ENCODE data around the gene MDH2. TPM values are rescaled to one million over a fixed set of nuclear protein-coding genes. Genes with fewer than 3 reads are reported as not detected.

Gene MDH2
- total RNA-seq, 1 experiment from 2014 or later = 313 TPM

- H3K4me1 ChIP-seq = peaks cover 4% of the 10 kb centered on the region
- H3K4me3 Mint-ChIP-seq (ENCODE audit: unreplicated experiment) = no peak overlapping the region
- H3K27me3 Mint-ChIP-seq (ENCODE audit: insufficient read depth, unreplicated experiment) = no peaks in the 10 kb centered on the region
- no peaks in the 10 kb centered on the region for H3K9me3 Mint-ChIP-seq (ENCODE audit: unreplicated experiment)
- no peaks in the 10 kb centered on the region; the same call in 1 of the 2 replicates for H3K36me3 ChIP-seq (ENCODE audit: control insufficient read depth, insufficient read depth, low read length)
- peaks cover 34% of the 10 kb centered on the region for H3K36me3 Mint-ChIP-seq (ENCODE audit: insufficient read depth, unreplicated experiment)
- H3K9me3 ChIP-seq = no peaks in the 10 kb centered on the region
- intact Hi-C loops (cut with micrococcal nuclease; ENCODE audit: unreplicated experiment) = no loop called here
- no peak overlapping the region for H3K4me3 ChIP-seq (ENCODE audit: low read depth, low read length)
- ChIA-PET POLR2A (no interaction called here), CTCF (no interaction called here)
- no peak for DNase-seq
- BruUV-seq (replicated peaks) = no TSS peak
- no peaks in the 10 kb centered on the region for H3K27me3 ChIP-seq (replicated peaks; ENCODE audit: control insufficient read depth, insufficient read depth, low read length)
- TF ChIP-seq CTCF (IDR thresholded peaks at IDR 0.05; ENCODE audit: insufficient read depth in 1 of 2, low read depth in 1 of 2, low read length in 1 of 2, severe bottlenecking in 1 of 2, unreplicated experiment in 1 of 2) = no peak
- peaks cover 5% of the 10 kb centered on the region for H3K4me1 Mint-ChIP-seq (ENCODE audit: low read depth, unreplicated experiment)
- H3K27ac Mint-ChIP-seq (ENCODE audit: unreplicated experiment) = no peak overlapping the region
Measured at GRCh38 chr7:76044375-76044865, 3.5 kb upstream of the MDH2 start.

- no peaks in the 10 kb centered on the region for H3K9me3 Mint-ChIP-seq (ENCODE audit: unreplicated experiment)
- no peaks in the 10 kb centered on the region for H3K27me3 Mint-ChIP-seq (ENCODE audit: insufficient read depth, unreplicated experiment)
- peak overlapping the region; percentile 100 for H3K4me3 Mint-ChIP-seq (ENCODE audit: unreplicated experiment)
- Histone ChIP-seq H3K9me3 (no peaks in the 10 kb centered on the region), H3K4me1 (peaks cover 13% of the 10 kb centered on the region), H3K4me3 (ENCODE audit: low read depth, low read length) (peak overlapping the region; percentile 77), H3K36me3 (ENCODE audit: control insufficient read depth, insufficient read depth, low read length) (no peaks in the 10 kb centered on the region; the same call in 1 of the 2 replicates), H3K27me3 (replicated peaks; ENCODE audit: control insufficient read depth, insufficient read depth, low read length) (no peaks in the 10 kb centered on the region)
- CTCF ChIA-PET = interaction anchor here (0.8 to 1.2 kb wide), 2 partner anchors 22 to 54 kb away, joined by 3 to 4 read pairs; no protein-coding TSS in a partner anchor
- BruUV-seq (replicated peaks) = TSS peak; percentile 90
- intact Hi-C loops (cut with micrococcal nuclease; ENCODE audit: unreplicated experiment) = loop anchor here (5.0 kb wide), 2 partner anchors 55 to 85 kb away; partner anchors contain the start of gene TMEM120A
- H3K36me3 Mint-ChIP-seq (ENCODE audit: insufficient read depth, unreplicated experiment) = peaks cover 50% of the 10 kb centered on the region
- peak overlapping the region; percentile 99 for H3K27ac Mint-ChIP-seq (ENCODE audit: unreplicated experiment)
- H3K4me1 Mint-ChIP-seq (ENCODE audit: low read depth, unreplicated experiment) = peaks cover 16% of the 10 kb centered on the region
- POLR2A ChIA-PET = interaction anchor here (0.6 to 1.2 kb wide), 14 partner anchors 10 to 215 kb away, joined by 3 to 14 read pairs (median 4); partner anchors contain the start of genes POR and TMEM120A
- no peak for TF ChIP-seq CTCF (IDR thresholded peaks at IDR 0.05; ENCODE audit: insufficient read depth in 1 of 2, low read depth in 1 of 2, low read length in 1 of 2, severe bottlenecking in 1 of 2, unreplicated experiment in 1 of 2)
- DNase-seq = no peak
Measured at GRCh38 chr7:76047305-76047810, 548 bp upstream of the MDH2 start.

- Mint-ChIP-seq H3K36me3 (ENCODE audit: insufficient read depth, unreplicated experiment) (peaks cover 59% of the 10 kb centered on the region), H3K9me3 (ENCODE audit: unreplicated experiment) (no peaks in the 10 kb centered on the region), H3K4me1 (ENCODE audit: low read depth, unreplicated experiment) (peaks cover 23% of the 10 kb centered on the region), H3K27me3 (ENCODE audit: insufficient read depth, unreplicated experiment) (no peaks in the 10 kb centered on the region), H3K27ac (ENCODE audit: unreplicated experiment) (peak overlapping the region; percentile 99), H3K4me3 (ENCODE audit: unreplicated experiment) (peak overlapping the region; percentile 100)
- Histone ChIP-seq H3K27me3 (replicated peaks; ENCODE audit: control insufficient read depth, insufficient read depth, low read length) (no peaks in the 10 kb centered on the region), H3K4me3 (ENCODE audit: low read depth, low read length) (peak overlapping the region; percentile 77), H3K9me3 (no peaks in the 10 kb centered on the region), H3K36me3 (ENCODE audit: control insufficient read depth, insufficient read depth, low read length) (no peaks in the 10 kb centered on the region; the same call in 1 of the 2 replicates), H3K4me1 (peaks cover 13% of the 10 kb centered on the region)
- CTCF ChIA-PET = interaction anchor here (1.2 kb wide), 2 partner anchors 20 to 214 kb away, joined by 4 to 5 read pairs; no protein-coding TSS in a partner anchor
- intact Hi-C loops (cut with micrococcal nuclease; ENCODE audit: unreplicated experiment) = loop anchor here (5.0 kb wide), 2 partner anchors 56 to 84 kb away; partner anchors contain the start of gene TMEM120A
- TF ChIP-seq CTCF (IDR thresholded peaks at IDR 0.05; ENCODE audit: insufficient read depth in 1 of 2, low read depth in 1 of 2, low read length in 1 of 2, severe bottlenecking in 1 of 2, unreplicated experiment in 1 of 2) = peak; percentile 11 to 28
- DNase-seq = peak in 1 of 2 experiments; percentile 32
- BruUV-seq (replicated peaks) = no TSS peak
- POLR2A ChIA-PET = interaction anchor here (1.2 kb wide), 1 partner anchor 28 kb away, joined by 4 read pairs; no protein-coding TSS in a partner anchor
Measured at GRCh38 chr7:76048668-76048988, 722 bp downstream of the MDH2 start.

Measured in Caco-2 (cell line).